Measurements from ENCODE around the gene ADAMTS2. TPM values are rescaled to one million over a fixed set of nuclear protein-coding genes. Genes with fewer than 3 reads are reported as not detected.

ADAMTS2 gene
- total RNA-seq, 1 experiment from 2014 or later = not detected

DNA sequence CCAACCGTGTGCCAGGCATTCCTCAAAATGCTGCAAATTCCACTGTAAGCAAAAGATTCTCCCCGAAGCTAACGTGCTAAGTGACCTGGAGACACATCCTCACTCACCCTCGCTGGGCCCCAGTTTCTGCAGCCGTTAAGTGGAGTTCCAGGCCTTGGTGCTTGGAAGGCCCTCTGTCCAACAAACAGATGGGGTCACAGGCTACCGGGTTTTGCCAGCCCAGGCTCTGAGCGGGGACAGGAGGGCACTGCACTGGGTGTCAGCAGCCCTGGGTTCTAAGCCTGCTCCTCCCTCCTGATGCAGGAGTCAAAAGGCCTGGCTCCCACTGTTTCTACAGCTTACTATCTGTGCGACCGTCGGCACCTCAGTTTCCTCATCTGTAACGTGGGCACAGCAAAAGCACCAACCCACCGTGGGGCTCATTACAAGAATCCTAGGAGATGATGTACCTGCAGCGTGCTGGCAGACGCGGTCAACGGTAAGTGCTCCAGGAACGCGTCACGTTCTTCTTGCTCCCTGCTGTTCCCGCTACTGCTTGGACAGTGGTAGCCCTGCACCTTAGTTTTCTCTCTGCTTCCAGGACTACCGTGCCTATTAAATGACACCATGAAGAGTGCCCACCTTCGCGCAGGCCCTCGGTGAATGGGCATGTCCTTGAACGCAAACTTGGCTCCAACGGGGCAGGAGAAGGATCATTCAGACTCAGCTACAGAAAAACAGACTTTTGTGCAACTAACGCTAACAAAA lies 84.8 kb downstream of the ADAMTS2 start:
- intact Hi-C loops (cut with micrococcal nuclease) = no loop called here
- TF ChIP-seq, protein P1, sequence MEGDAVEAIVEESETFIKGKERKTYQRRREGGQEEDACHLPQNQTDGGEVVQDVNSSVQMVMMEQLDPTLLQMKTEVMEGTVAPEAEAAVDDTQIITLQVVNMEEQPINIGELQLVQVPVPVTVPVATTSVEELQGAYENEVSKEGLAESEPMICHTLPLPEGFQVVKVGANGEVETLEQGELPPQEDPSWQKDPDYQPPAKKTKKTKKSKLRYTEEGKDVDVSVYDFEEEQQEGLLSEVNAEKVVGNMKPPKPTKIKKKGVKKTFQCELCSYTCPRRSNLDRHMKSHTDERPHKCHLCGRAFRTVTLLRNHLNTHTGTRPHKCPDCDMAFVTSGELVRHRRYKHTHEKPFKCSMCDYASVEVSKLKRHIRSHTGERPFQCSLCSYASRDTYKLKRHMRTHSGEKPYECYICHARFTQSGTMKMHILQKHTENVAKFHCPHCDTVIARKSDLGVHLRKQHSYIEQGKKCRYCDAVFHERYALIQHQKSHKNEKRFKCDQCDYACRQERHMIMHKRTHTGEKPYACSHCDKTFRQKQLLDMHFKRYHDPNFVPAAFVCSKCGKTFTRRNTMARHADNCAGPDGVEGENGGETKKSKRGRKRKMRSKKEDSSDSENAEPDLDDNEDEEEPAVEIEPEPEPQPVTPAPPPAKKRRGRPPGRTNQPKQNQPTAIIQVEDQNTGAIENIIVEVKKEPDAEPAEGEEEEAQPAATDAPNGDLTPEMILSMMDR (conservative IDR thresholded peaks at IDR 0.05; ENCODE audit: low read depth, low read length) = no peak
- TF ChIP-seq EZH2phosphoT487 (IDR thresholded peaks at IDR 0.05; ENCODE audit: borderline replicate concordance, low read length) (no peak), EZH2 (IDR thresholded peaks at IDR 0.05; ENCODE audit: low read length, unreplicated experiment) (no peak)
- Histone ChIP-seq H3K4me1 (ENCODE audit: insufficient read depth, low read length) (no peaks in the 10 kb centered on the region), H3K79me2 (ENCODE audit: low read length) (no peaks in the 10 kb centered on the region), H3K27ac (ENCODE audit: low read length) (no peak overlapping the region), H3K4me2 (ENCODE audit: low read length) (no peak overlapping the region), H3K9ac (ENCODE audit: low read length) (no peak overlapping the region), H3K36me3 (ENCODE audit: low read depth, low read length) (no peaks in the 10 kb centered on the region), H2AFZ (ENCODE audit: low read length) (no peak overlapping the region), H4K20me1 (ENCODE audit: low read length) (no peaks in the 10 kb centered on the region), H3K9me3 (ENCODE audit: low read length) (no peaks in the 10 kb centered on the region), H3F3A (ENCODE audit: low read length, unreplicated experiment) (no peaks in the 10 kb centered on the region), H3K4me3 (ENCODE audit: low read length) (no peak overlapping the region), H3K27me3 (ENCODE audit: low read length) (peaks cover 19% of the 10 kb centered on the region; the same call in 1 of the 2 replicates), H3K9me2 (replicated peaks; ENCODE audit: low read length) (no peaks in the 10 kb centered on the region)
- DNase-seq = no peak
- ChIA-PET CTCF (no interaction called here), POLR2A (ENCODE audit: unreplicated experiment) (no interaction called here)
- BruUV-seq (replicated peaks) = no TSS peak
- ATAC-seq = no peak

DNA sequence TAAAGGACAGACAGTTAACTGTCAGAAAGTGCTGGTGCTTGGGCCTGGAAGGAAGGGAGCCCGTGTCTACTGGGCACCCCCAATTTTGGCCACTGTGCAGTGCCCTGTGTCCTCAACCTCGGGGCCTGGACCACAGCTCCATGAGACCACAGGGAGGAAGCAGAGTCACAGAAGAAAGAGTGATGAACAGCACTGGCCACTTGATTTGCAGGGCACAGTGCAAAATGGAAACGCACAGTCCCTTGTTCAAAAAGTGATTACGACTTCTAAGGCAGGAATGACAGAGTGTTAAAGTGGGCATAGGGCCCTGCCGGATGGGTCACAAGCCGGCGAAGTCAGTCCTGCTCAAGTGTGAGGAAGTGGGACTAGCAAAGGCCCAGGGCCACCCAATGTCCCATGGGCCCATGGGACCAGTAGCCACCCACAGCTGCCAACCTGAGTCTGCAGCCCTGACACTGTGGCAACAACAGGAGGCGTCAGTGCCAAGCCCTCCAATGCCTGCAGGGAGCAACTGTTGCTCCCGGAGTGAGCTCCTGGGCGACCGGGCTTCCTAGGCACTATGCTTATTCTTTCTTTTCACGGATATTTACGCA lies 85.4 kb downstream of the ADAMTS2 start:
- no peak for TF ChIP-seq EZH2 (IDR thresholded peaks at IDR 0.05; ENCODE audit: low read length, unreplicated experiment)
- TF ChIP-seq, protein P1 (conservative IDR thresholded peaks at IDR 0.05; ENCODE audit: low read depth, low read length) = no peak
- TF ChIP-seq EZH2phosphoT487 (IDR thresholded peaks at IDR 0.05; ENCODE audit: borderline replicate concordance, low read length) = no peak
- H3K9me2 ChIP-seq (replicated peaks; ENCODE audit: low read length) = no peaks in the 10 kb centered on the region
- no peak overlapping the region for H3K4me3 ChIP-seq (ENCODE audit: low read length)
- no peaks in the 10 kb centered on the region for H3K9me3 ChIP-seq (ENCODE audit: low read length)
- ChIA-PET CTCF (no interaction called here), POLR2A (ENCODE audit: unreplicated experiment) (no interaction called here)
- H2AFZ ChIP-seq (ENCODE audit: low read length) = no peak overlapping the region
- H3K4me1 ChIP-seq (ENCODE audit: insufficient read depth, low read length) = no peaks in the 10 kb centered on the region
- H3K79me2 ChIP-seq (ENCODE audit: low read length) = no peaks in the 10 kb centered on the region
- BruUV-seq (replicated peaks) = no TSS peak
- H4K20me1 ChIP-seq (ENCODE audit: low read length) = no peaks in the 10 kb centered on the region
- no peak overlapping the region for H3K27ac ChIP-seq (ENCODE audit: low read length)
- intact Hi-C loops (cut with micrococcal nuclease) = no loop called here
- H3K36me3 ChIP-seq (ENCODE audit: low read depth, low read length) = no peaks in the 10 kb centered on the region
- DNase-seq (no peak), ATAC-seq (no peak)
- H3F3A ChIP-seq (ENCODE audit: low read length, unreplicated experiment) = no peaks in the 10 kb centered on the region
- H3K9ac ChIP-seq (ENCODE audit: low read length) = no peak overlapping the region
- H3K4me2 ChIP-seq (ENCODE audit: low read length) = no peak overlapping the region
- H3K27me3 ChIP-seq (ENCODE audit: low read length) = peaks cover 16% of the 10 kb centered on the region; the same call in 1 of the 2 replicates
